Cardiac septum (tissue), 1 donor: ENCODE results near the gene CNTRL. TPM values are rescaled to one million over a fixed set of nuclear protein-coding genes. Genes with fewer than 3 reads are reported as not detected.

ENCODE experiments used
- DNase-seq: peaks from one replicate; pipeline ENCODE4 v3.0.0-alpha.2; 2020; ENCODE audit warnings: low spot score
- intact Hi-C: fragments of 100-400 bp; cut with DNase I; formaldehyde crosslinking; loops from one replicate; pipeline ENCODE4 v1.14.0; 2022
- total RNA-seq: library from RNA; stranded (reverse); fragmentation: NEBNext Ultra II Directional; extraction: Animal tissue kit (Norgen Biotek cat#: 25700); gene quantifications from one replicate; pipeline ENCODE4 v1.2.1, GENCODE V29; 2021
- donor health status: DM: no; HTN: no; CAD: no.

The CNTRL gene
- total RNA-seq, 1 donor from 2014 or later = 4.2 TPM

- DNase-seq = no peak
- intact Hi-C loops = no loop called here
Observed at GRCh38 chr9:121217609-121218292, 143.0 kb downstream of the CNTRL start.

GRCh38 chr9:121218357-121219027 lies 143.7 kb downstream of the CNTRL start:
- intact Hi-C loops = no loop called here
- no peak for DNase-seq

GRCh38 chr9:121219530-121219929 lies 144.8 kb downstream of the CNTRL start:
- no peak for DNase-seq
- intact Hi-C loops = no loop called here

- DNase-seq = no peak
- intact Hi-C loops = loop anchor here (5.0 kb wide), 1 partner anchor 56 kb away; no protein-coding TSS in a partner anchor
Observed at GRCh38 chr9:121220996-121221663, 146.4 kb downstream of the CNTRL start.

GRCh38 chr9:121221664-121222055 lies 146.9 kb downstream of the CNTRL start:
- no peak for DNase-seq
- intact Hi-C loops = loop anchor here (5.0 kb wide), 1 partner anchor 56 kb away; no protein-coding TSS in a partner anchor

- DNase-seq = no peak
- intact Hi-C loops = loop anchor here (5.0 kb wide), 1 partner anchor 55 kb away; no protein-coding TSS in a partner anchor
Observed at GRCh38 chr9:121222524-121223171, 147.9 kb downstream of the CNTRL start.

GRCh38 chr9:121225240-121225639 lies 150.5 kb downstream of the CNTRL start:
- intact Hi-C loops = no loop called here
- DNase-seq = no peak

GRCh38 chr9:121226175-121226574 lies 151.4 kb downstream of the CNTRL start:
- intact Hi-C loops = no loop called here
- DNase-seq = no peak

Other genes starting within 250 kb of the CNTRL start
- gene PSMD5, start 232.0 kb upstream of the CNTRL start, total RNA-seq = 13.5 TPM
- gene PHF19, start 197.8 kb upstream of the CNTRL start, total RNA-seq = 15.3 TPM
- 2.4 TPM for gene TRAF1, start 148.2 kb upstream of the CNTRL start, total RNA-seq
- 1.1 TPM for gene C5, start 24.7 kb upstream of the CNTRL start, total RNA-seq
- 49.9 TPM for gene RAB14, start 126.9 kb downstream of the CNTRL start, total RNA-seq
- 855 TPM for gene GSN, start 193.2 kb downstream of the CNTRL start, total RNA-seq